ENCODE measurements around the gene HERC5.

HERC5 gene

GRCh38 chr4:88456670-88457306 lies at the start of gene HERC5:
HERC5 (plus strand) TSS chr4:88457119; CDS start chr4:88457270, 151 bp downstream.
- H3K27me3 ChIP-seq (replicated peaks; ENCODE audit: insufficient read depth, low read length), result no peaks in the 10 kb centered on the region
- peak; percentile 97 for DNase-seq
- H3K4me3 ChIP-seq (ENCODE audit: low read length), result peak within 1 kb of the TSS; percentile 83
- peaks cover 11% of the 10 kb centered on the region for H3K79me2 ChIP-seq (ENCODE audit: low read length)
- no peaks in the 10 kb centered on the region for H4K20me1 ChIP-seq (ENCODE audit: insufficient read depth, low read length)
- no peaks in the 10 kb centered on the region for H3K9me3 ChIP-seq (replicated peaks; ENCODE audit: insufficient read depth, low read length)
- H3K27ac ChIP-seq (ENCODE audit: low read length), result peak within 1 kb of the TSS; percentile 71; the same call in 1 of the 2 replicates
- no peaks in the 10 kb centered on the region for H3K4me1 ChIP-seq (ENCODE audit: low read length)
- no peaks in the 10 kb centered on the region for H3K36me3 ChIP-seq (replicated peaks; ENCODE audit: insufficient read depth, low read length)
- peak within 1 kb of the TSS; percentile 72 for H3K9ac ChIP-seq (ENCODE audit: low read length)
- peak; percentile 24 for TF ChIP-seq CTCF (IDR thresholded peaks at IDR 0.05; ENCODE audit: low read length)
- no peak for TF ChIP-seq EZH2phosphoT487 (IDR thresholded peaks at IDR 0.05; ENCODE audit: low read length)
- no peak for TF ChIP-seq EZH2 (optimal IDR thresholded peaks at IDR 0.05; ENCODE audit: low read depth, low read length)
- H2AFZ ChIP-seq (ENCODE audit: low read length), result peak within 1 kb of the TSS; percentile 89
- 0 out of 2 replicates have a peak, but pooled peaks cover 5% of the 10 kb centered on the region for H3F3A ChIP-seq (ENCODE audit: insufficient read depth, low read length)
- H3K4me2 ChIP-seq (ENCODE audit: low read depth, low read length), result peak within 1 kb of the TSS; percentile 78
- no peaks in the 10 kb centered on the region for H3K9me2 ChIP-seq (replicated peaks; ENCODE audit: insufficient read depth, low read length)

GRCh38 chr4:88409206-88409605 lies 47.7 kb upstream of the HERC5 start:
- Histone ChIP-seq H3K4me2 (ENCODE audit: low read depth, low read length) (no peak overlapping the region), H3K27me3 (replicated peaks; ENCODE audit: insufficient read depth, low read length) (no peaks in the 10 kb centered on the region), H3K27ac (ENCODE audit: low read length) (no peak overlapping the region), H3K36me3 (replicated peaks; ENCODE audit: insufficient read depth, low read length) (no peaks in the 10 kb centered on the region), H3K9ac (ENCODE audit: low read length) (no peak overlapping the region), H3K4me3 (ENCODE audit: low read length) (no peak overlapping the region), H4K20me1 (ENCODE audit: insufficient read depth, low read length) (no peaks in the 10 kb centered on the region), H3K4me1 (ENCODE audit: low read length) (no peaks in the 10 kb centered on the region), H3K9me3 (replicated peaks; ENCODE audit: insufficient read depth, low read length) (no peaks in the 10 kb centered on the region), H2AFZ (ENCODE audit: low read length) (no peak overlapping the region), H3F3A (ENCODE audit: insufficient read depth, low read length) (no peaks in the 10 kb centered on the region), H3K79me2 (ENCODE audit: low read length) (no peaks in the 10 kb centered on the region), H3K9me2 (replicated peaks; ENCODE audit: insufficient read depth, low read length) (no peaks in the 10 kb centered on the region)
- TF ChIP-seq CTCF (IDR thresholded peaks at IDR 0.05; ENCODE audit: low read length) (no peak), EZH2phosphoT487 (IDR thresholded peaks at IDR 0.05; ENCODE audit: low read length) (no peak), EZH2 (optimal IDR thresholded peaks at IDR 0.05; ENCODE audit: low read depth, low read length) (no peak)
- no peak for DNase-seq

- H3K9me3 ChIP-seq (replicated peaks; ENCODE audit: insufficient read depth, low read length), result no peaks in the 10 kb centered on the region
- H3K9ac ChIP-seq (ENCODE audit: low read length), result no peak overlapping the region
- H3K79me2 ChIP-seq (ENCODE audit: low read length), result no peaks in the 10 kb centered on the region
- no peak for DNase-seq
- no peaks in the 10 kb centered on the region for H3K36me3 ChIP-seq (replicated peaks; ENCODE audit: insufficient read depth, low read length)
- no peaks in the 10 kb centered on the region for H3K9me2 ChIP-seq (replicated peaks; ENCODE audit: insufficient read depth, low read length)
- no peaks in the 10 kb centered on the region for H3K27me3 ChIP-seq (replicated peaks; ENCODE audit: insufficient read depth, low read length)
- no peak overlapping the region for H3K4me3 ChIP-seq (ENCODE audit: low read length)
- H3K4me2 ChIP-seq (ENCODE audit: low read depth, low read length), result no peak overlapping the region
- H3K27ac ChIP-seq (ENCODE audit: low read length), result no peak overlapping the region
- H3F3A ChIP-seq (ENCODE audit: insufficient read depth, low read length), result no peaks in the 10 kb centered on the region
- no peaks in the 10 kb centered on the region for H3K4me1 ChIP-seq (ENCODE audit: low read length)
- no peak for TF ChIP-seq EZH2 (optimal IDR thresholded peaks at IDR 0.05; ENCODE audit: low read depth, low read length)
- no peak for TF ChIP-seq EZH2phosphoT487 (IDR thresholded peaks at IDR 0.05; ENCODE audit: low read length)
- no peak for TF ChIP-seq CTCF (IDR thresholded peaks at IDR 0.05; ENCODE audit: low read length)
- no peaks in the 10 kb centered on the region for H4K20me1 ChIP-seq (ENCODE audit: insufficient read depth, low read length)
- no peak overlapping the region for H2AFZ ChIP-seq (ENCODE audit: low read length)
These were observed 47.1 kb upstream of the HERC5 start for GRCh38 chr4:88409789-88410188.
